Measurements from ENCODE around the gene KRT85.
"Not testable (repeated sequence)": the region's sequence is repeated elsewhere in the genome, so short reads cannot be mapped to it uniquely, and the experiment has no call there.

Gene KRT85

DNA sequence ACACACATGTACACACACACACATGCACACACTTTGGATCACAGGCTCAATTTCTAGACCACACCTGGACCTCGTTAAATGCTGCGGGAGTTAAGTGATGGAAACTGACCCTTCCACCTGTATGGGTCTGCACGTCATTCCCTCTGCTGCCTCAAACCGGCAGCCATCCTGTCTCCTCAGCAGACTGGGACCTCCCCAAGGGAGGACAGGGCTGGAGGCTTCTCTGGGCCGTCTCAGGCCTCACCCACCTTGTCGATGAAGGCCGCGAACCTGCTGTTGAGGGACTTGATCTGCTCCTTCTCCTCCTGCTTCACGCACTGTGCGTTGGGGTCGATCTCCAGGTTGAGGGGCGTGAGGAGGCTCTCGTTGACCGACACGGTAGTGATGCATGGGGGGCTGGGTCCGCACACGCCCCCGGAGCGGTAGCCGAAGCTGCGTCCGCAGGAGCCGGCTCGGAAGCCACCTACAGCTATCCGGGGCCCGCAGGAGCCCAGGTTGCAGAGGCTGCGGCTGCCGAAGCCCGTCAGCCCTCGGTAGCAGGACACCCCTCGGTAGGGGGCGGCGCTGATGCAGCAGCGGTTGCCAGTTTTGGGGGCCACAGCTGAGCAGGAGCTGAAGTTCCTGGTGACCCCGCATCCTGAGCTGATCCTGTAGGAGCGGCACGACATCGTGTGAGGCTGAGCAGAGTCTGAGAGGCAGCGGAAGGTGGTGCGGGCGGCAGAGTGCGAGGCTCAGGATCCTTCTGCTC is at the start of gene KRT85:
TSS of gene KRT85 (minus strand) at position 744 of the 748 bp plus-strand sequence. CDS start at position 668, 76 bp downstream.
- DNase-seq, result no peak

- no peak for DNase-seq
Measured at GRCh38 chr12:52416795-52417194, 49.5 kb upstream of the KRT85 start.

GRCh38 chr12:52415870-52416750 is 48.8 kb upstream of the KRT85 start:
- DNase-seq, result no peak

- DNase-seq, result no peak
Measured at GRCh38 chr12:52414936-52415335, 47.7 kb upstream of the KRT85 start.

- DNase-seq, result no peak
Measured at GRCh38 chr12:52413782-52414345, 46.6 kb upstream of the KRT85 start.

DNA sequence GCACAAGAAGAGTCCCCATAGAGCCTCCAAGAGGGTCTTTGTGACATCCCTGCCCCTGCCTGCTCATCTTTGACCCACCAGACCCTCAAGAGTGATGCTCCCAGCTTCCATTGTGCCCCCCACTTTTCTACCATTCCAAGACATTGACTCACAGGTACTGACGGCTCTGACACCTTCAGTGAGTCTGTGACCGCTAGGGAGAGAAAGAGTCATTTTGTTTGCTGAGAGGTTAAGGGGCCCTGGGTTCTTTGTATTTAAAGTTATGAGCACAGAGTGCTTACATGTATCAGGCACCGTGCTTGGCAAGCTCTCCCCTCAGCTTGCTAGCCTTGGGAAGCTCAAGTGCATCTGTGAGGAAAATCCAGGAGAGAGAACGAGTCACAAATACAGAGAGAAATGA is 45.9 kb upstream of the KRT85 start:
- DNase-seq, result no peak

DNA sequence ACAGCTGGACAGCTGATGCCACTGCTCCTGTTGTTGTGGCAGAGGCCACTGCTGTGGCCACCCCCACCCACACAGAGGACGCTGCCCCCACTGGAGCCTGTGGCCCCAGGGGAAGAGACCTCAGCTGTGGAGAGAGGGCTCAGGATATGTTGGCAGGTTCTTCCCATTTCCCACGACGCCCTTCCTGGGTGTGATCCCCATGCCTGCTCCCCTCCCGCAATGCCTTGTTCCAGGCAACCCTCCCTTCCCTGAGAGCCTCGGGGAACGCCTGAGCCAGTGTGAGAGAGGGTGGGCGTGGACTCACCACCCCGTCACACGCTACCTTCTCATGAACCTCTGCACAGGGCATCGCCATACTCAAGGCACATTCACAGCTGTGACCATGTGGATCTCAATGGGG is 44.5 kb upstream of the KRT85 start:
- DNase-seq, result no peak

DNA sequence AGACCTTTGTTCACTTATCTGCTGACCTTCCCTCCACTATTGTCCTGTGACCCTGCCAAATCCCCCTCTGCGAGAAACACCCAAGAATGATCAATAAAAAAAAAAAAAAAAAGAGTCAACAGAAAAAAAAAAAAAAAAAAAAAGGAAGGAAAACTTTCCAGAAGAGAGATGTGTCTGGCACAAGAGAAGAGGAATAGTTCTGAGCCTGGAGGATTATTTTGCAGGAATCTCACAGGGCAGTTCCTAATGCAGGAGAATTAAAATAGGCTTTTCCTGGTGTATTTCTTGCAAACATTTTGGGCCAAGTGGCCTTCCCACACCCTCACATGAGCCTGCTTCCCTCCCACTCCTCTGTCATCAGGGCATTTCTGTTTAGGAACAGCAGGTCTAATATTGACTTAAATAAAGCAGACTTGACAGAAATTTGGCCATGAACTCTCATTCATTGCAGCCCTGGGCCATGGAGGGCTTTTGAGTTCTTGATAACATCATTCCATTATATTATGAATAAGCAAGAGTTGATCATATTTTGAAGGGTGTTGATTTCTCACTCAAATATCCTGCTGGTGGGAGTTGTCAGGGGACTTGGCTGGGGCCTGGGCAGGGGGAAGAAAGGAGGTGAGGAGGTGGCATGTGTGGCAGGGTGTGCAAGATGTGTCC is 43.4 kb upstream of the KRT85 start:
- DNase-seq, result not testable (repeated sequence)

DNA sequence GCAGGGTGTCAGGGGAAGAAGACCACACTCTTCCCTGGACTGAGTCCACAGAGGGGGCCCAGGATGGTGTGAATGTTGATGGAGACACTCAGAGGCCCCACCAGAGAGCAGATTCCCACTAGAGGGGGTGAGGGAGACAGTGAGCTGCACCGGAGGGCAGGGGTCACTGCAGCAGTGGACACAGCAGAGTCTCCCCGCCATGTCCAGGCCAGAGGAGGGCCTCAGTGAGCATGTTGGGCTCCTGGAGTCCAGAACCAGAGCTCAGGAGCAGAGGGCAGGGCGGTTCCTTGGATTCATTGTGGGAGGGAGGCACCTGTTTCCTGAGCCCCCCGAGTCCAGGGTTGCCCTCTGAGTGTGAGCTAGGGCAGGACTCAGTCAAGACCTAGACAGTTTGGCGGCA is 40.6 kb upstream of the KRT85 start:
- DNase-seq, result no peak

GRCh38 chr12:52405922-52406385 is 38.7 kb upstream of the KRT85 start, which contains the start of gene KRT82:
Gene KRT82 (minus strand): TSS chr12:52406335. CDS start chr12:52406277, 58 bp downstream.
- no peak for DNase-seq

DNA sequence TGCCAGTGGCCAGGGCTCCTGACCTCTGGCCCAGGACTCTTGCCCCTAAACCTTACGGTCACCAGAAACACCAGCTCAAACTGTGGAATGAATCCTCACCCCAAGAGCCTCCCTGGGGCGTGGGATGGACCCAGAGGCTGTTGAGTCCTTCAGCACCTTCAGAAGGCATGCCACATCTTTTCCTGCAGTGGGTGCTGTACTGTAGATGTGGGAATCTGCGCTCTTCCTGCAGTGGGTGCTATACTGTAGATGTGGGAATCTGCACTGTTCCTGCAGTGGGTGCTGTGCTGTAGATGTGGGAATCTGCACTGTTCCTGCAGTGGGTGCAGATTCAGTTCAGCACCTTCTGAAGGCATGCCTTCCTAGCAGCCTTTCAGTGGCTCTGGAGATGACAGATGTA is 37.7 kb upstream of the KRT85 start:
- no peak for DNase-seq

- no peak for DNase-seq
Measured at GRCh38 chr12:52403561-52403960, 36.3 kb upstream of the KRT85 start.

DNA sequence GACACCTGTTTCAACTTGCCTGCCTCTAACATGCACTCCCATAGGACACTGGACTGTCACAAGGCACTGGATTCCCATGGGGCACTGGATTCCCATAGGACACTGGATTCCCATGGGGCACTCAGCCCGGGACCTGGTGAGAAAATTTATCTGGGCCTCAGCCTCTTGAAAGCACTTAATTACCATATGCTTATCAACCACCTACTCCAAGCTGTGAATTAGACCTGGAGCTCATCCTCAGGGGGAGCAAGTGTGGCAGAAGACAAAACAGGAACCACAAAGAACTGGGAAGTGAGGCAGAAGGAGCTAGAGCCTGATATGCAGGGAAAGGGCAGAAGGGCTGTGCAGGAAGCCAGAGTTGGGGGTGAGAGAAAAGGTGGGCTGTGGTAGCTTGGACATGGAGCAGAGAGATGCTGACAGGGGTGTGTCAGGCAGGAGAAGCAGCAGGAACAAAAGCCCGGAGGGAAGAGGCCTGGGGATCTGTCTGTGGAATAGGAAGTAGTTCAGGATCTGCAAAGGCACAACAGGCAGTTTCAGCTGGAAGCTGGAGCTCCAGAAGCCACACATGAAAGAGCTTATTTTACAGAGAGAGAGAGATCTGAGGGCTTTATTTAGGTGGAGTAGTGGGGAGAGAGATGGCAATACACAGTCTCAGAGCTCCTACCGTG is 35.7 kb upstream of the KRT85 start:
- DNase-seq, result no peak

DNA sequence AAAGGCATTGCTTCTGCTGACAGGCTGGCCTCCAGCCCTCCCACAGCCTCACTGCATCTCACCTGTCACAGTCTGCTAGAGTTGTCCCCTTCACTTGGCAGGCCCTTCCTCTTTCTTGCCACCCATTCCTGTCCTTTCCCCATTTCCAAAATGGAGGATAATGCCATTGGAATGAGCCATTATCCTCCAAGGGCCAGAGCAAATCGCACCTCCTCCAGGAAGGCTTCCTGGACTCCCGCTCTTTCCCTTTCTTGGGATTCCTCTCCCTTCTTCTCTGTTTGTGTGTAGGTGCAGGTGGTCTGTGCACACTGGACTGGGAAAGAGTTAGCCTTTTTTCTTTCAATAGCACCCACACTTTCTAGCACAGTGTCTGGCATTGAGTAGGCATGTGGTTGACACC is 35.1 kb upstream of the KRT85 start:
- DNase-seq, result no peak

- no peak for DNase-seq
Measured at GRCh38 chr12:52401926-52402325, 34.6 kb upstream of the KRT85 start.

- DNase-seq, result no peak
Measured at GRCh38 chr12:52401526-52401925, 34.2 kb upstream of the KRT85 start.

- DNase-seq, result no peak
Measured at GRCh38 chr12:52400906-52401305, 33.6 kb upstream of the KRT85 start.

- no peak for DNase-seq
Measured at GRCh38 chr12:52399756-52400155, 32.5 kb upstream of the KRT85 start.

GRCh38 chr12:52398176-52398575 is 30.9 kb upstream of the KRT85 start:
- DNase-seq, result no peak

DNA sequence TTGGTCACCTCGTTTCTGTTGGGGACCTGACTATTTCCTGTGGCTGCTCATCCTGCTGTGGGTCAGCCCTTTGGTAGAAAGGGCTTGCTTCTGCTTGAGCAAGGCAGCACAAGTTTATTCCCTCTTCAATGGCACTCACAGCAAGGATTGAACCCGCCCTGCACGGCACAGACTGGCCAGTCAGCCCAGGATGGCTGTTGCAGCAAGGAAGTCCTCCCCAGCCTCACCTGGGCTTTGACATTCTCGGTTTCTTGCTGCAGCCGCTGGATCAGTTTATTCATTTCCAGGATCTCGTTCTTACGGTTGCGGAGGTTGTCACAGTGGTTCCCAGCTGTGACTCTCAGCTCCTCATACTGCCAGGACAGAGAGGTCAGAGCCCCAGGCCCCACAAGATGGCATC is 29.4 kb upstream of the KRT85 start:
- DNase-seq, result no peak

GRCh38 chr12:52395761-52396434 is 28.6 kb upstream of the KRT85 start:
- no peak for DNase-seq
